Measurements from ENCODE around the gene AP2M1. TPM values are rescaled to one million over a fixed set of nuclear protein-coding genes. Genes with fewer than 3 reads are reported as not detected.
A peak's percentile ranks its signal among the peaks of the same experiment; 100 is the strongest.

The AP2M1 gene
- total and polyA plus RNA-seq, 5 donors from 2014 or later: 150 to 294 (median 245) TPM

DNA sequence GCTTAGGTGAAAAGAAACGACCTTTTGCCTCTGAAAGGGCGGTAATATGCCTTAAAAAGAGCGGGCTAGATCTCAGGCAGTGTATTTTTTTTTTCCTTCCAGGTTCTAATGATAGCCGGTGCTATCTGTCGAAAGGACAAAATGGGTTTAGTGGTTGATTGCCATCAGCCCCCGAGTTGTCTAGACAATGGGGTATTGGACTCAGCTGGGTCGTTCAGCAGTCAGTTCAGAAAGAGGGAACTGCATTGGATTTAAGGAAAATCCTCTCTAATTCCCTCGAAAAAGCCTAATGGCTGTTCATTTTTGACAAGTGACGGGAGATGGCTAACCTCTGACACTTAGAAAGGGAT is 38.8 kb upstream of the AP2M1 start:
- peaks cover 21% of the 10 kb centered on the region for H3K36me3 Mint-ChIP-seq
- H3K27me3 ChIP-seq (ENCODE audit: control insufficient read depth, insufficient read depth, low read length): no peaks in the 10 kb centered on the region
- no peak for ATAC-seq (ENCODE audit: low read depth in 2 of 2)

DNA sequence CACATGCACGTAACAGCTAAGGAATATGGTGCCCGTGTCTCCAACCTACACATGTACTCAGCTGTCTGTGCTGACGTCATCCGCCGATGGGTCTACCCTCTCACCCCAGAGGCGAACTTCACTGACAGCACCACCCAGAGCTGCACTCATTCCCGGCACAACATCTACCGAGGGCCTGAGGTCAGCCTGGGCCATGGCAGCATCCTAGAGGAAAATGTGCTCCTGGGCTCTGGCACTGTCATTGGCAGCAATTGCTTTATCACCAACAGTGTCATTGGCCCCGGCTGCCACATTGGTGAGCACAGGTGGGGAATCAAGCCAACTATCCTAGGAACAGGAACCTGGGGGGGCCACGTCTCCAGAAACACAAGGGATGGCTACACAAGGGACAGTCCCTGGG is 34.2 kb upstream of the AP2M1 start:
- Histone ChIP-seq H3K27me3 (ENCODE audit: control insufficient read depth, insufficient read depth, low read length) (no peaks in the 10 kb centered on the region), H3K36me3 (ENCODE audit: control insufficient read depth, insufficient read depth, low read length) (peaks cover 63% of the 10 kb centered on the region), H3K9me3 (ENCODE audit: control insufficient read depth in 2 of 2, low read length in 2 of 2) (no peaks in the 10 kb centered on the region), H3K27ac (ENCODE audit: insufficient read depth, low read length, poor library complexity, severe bottlenecking) (no peak overlapping the region), H3K4me1 (ENCODE audit: control insufficient read depth, insufficient read depth, low read length, poor library complexity, severe bottlenecking) (peaks cover 14% of the 10 kb centered on the region), H3K4me3 (ENCODE audit: low read depth, low read length) (no peak overlapping the region)
- Mint-ChIP-seq H3K9me3 (no peaks in the 10 kb centered on the region), H3K27me3 (no peaks in the 10 kb centered on the region), H3K4me1 (peaks cover 4 to 30% (median 19%) of the 10 kb centered on the region in 4 donors), H3K27ac (no peak overlapping the region), H3K4me3 (peak overlapping the region in 1 of 4 donors; percentile 36), H3K36me3 (peaks cover 39% of the 10 kb centered on the region)
- ATAC-seq (ENCODE audit: low read depth in 2 of 2): no peak
- no peak for DNase-seq

More for the DNA sequence above, 38.8 kb upstream of the AP2M1 start:
- H3K9me3 ChIP-seq (ENCODE audit: control insufficient read depth in 2 of 2, low read length in 2 of 2): no peaks in the 10 kb centered on the region
- H3K36me3 ChIP-seq (ENCODE audit: control insufficient read depth, insufficient read depth, low read length): peaks cover 19% of the 10 kb centered on the region
- Mint-ChIP-seq H3K9me3 (no peaks in the 10 kb centered on the region), H3K4me3 (peak overlapping the region; percentile 97 to 99 (median 99)), H3K27ac (peak overlapping the region; percentile 98 to 99 (median 98)), H3K4me1 (peaks cover 20 to 45% (median 32%) of the 10 kb centered on the region in 4 donors), H3K27me3 (peaks cover 4% of the 10 kb centered on the region)
- DNase-seq: no peak
- peak overlapping the region; percentile 98 for H3K4me3 ChIP-seq (ENCODE audit: low read depth, low read length)
- H3K4me1 ChIP-seq (ENCODE audit: control insufficient read depth, insufficient read depth, low read length, poor library complexity, severe bottlenecking): peaks cover 24% of the 10 kb centered on the region
- peak overlapping the region; percentile 79 for H3K27ac ChIP-seq (ENCODE audit: insufficient read depth, low read length, poor library complexity, severe bottlenecking)

DNA sequence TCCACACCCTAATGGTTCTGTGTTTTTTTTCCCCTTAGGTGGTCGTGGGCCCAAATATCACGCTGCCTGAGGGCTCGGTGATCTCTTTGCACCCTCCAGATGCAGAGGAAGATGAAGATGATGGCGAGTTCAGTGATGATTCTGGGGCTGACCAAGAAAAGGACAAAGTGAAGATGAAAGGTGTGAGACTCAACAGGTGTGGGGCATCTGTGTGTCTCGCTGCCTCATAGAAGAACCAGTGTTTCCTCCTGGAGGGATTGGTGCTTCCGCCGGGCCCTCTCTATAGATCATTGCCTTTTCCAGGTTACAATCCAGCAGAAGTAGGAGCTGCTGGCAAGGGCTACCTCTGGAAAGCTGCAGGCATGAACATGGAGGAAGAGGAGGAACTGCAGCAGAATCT is 32.5 kb upstream of the AP2M1 start:
- DNase-seq (no peak), ATAC-seq (ENCODE audit: low read depth in 2 of 2) (no peak)
- Mint-ChIP-seq H3K27ac (no peak overlapping the region), H3K4me3 (no peak overlapping the region), H3K27me3 (no peaks in the 10 kb centered on the region), H3K4me1 (peaks cover 0 to 12% (median 5%) of the 10 kb centered on the region in 4 donors), H3K9me3 (no peaks in the 10 kb centered on the region), H3K36me3 (peaks cover 36% of the 10 kb centered on the region)
- Histone ChIP-seq H3K27ac (ENCODE audit: insufficient read depth, low read length, poor library complexity, severe bottlenecking) (no peak overlapping the region), H3K9me3 (ENCODE audit: control insufficient read depth in 2 of 2, low read length in 2 of 2) (no peaks in the 10 kb centered on the region), H3K27me3 (ENCODE audit: control insufficient read depth, insufficient read depth, low read length) (no peaks in the 10 kb centered on the region), H3K4me1 (ENCODE audit: control insufficient read depth, insufficient read depth, low read length, poor library complexity, severe bottlenecking) (no peaks in the 10 kb centered on the region), H3K36me3 (ENCODE audit: control insufficient read depth, insufficient read depth, low read length) (peaks cover 68% of the 10 kb centered on the region), H3K4me3 (ENCODE audit: low read depth, low read length) (no peak overlapping the region)

DNA sequence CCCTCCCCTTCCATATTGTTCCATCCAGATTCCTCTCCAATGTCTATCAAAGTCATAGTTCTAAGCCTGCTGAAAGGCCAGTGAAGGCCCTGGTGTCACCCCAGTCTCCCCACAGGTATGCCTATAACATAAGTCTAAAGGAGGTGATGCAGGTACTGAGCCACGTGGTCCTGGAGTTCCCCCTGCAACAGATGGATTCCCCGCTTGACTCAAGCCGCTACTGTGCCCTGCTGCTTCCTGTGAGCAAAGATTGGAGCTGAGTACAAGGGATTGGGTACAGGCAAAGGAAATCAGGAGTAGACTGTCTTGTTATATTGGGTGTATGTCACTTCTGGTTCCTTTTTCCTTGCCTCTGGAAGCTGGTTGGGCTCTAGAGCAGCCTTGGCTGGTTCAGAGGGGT is 31.3 kb upstream of the AP2M1 start:
- H3K4me3 Mint-ChIP-seq: peak overlapping the region in 1 of 4 donors; percentile 21
- peaks cover 0 to 5% (median 0%) of the 10 kb centered on the region in 4 donors for H3K4me1 Mint-ChIP-seq
- H3K36me3 ChIP-seq (ENCODE audit: control insufficient read depth, insufficient read depth, low read length): peaks cover 64% of the 10 kb centered on the region
- peaks cover 28% of the 10 kb centered on the region for H3K36me3 Mint-ChIP-seq
- no peak overlapping the region for H3K27ac Mint-ChIP-seq
- no peaks in the 10 kb centered on the region for H3K9me3 Mint-ChIP-seq
- no peak overlapping the region for H3K27ac ChIP-seq (ENCODE audit: insufficient read depth, low read length, poor library complexity, severe bottlenecking)
- H3K9me3 ChIP-seq (ENCODE audit: control insufficient read depth in 2 of 2, low read length in 2 of 2): no peaks in the 10 kb centered on the region
- H3K4me3 ChIP-seq (ENCODE audit: low read depth, low read length): no peak overlapping the region
- ATAC-seq (ENCODE audit: low read depth in 2 of 2) (no peak), DNase-seq (no peak)
- no peaks in the 10 kb centered on the region for H3K27me3 Mint-ChIP-seq
- no peaks in the 10 kb centered on the region for H3K27me3 ChIP-seq (ENCODE audit: control insufficient read depth, insufficient read depth, low read length)
- no peaks in the 10 kb centered on the region for H3K4me1 ChIP-seq (ENCODE audit: control insufficient read depth, insufficient read depth, low read length, poor library complexity, severe bottlenecking)

DNA sequence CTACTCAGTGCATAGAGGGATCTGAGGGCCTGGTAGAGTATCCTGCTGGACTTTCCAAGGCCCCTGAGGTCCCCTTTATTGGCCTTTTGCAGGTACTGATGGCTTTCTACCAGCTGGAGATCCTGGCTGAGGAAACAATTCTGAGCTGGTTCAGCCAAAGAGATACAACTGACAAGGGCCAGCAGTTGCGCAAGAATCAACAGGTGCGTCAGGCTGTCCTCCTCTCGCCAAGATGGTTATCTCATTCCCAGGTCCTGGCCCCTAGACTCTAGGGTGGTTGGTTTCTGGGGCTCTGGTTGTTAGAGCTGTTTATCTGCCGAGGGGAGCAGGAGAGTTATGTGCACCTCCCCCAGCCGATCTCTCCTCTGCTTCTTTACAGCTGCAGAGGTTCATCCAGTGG is 30.1 kb upstream of the AP2M1 start:
- Histone ChIP-seq H3K27me3 (ENCODE audit: control insufficient read depth, insufficient read depth, low read length) (no peaks in the 10 kb centered on the region), H3K4me1 (ENCODE audit: control insufficient read depth, insufficient read depth, low read length, poor library complexity, severe bottlenecking) (no peaks in the 10 kb centered on the region), H3K27ac (ENCODE audit: insufficient read depth, low read length, poor library complexity, severe bottlenecking) (no peak overlapping the region), H3K4me3 (ENCODE audit: low read depth, low read length) (no peak overlapping the region), H3K9me3 (ENCODE audit: control insufficient read depth in 2 of 2, low read length in 2 of 2) (no peaks in the 10 kb centered on the region), H3K36me3 (ENCODE audit: control insufficient read depth, insufficient read depth, low read length) (peaks cover 58% of the 10 kb centered on the region)
- DNase-seq (no peak), ATAC-seq (ENCODE audit: low read depth in 2 of 2) (no peak)
- H3K4me1 Mint-ChIP-seq: peaks cover 0 to 5% (median 0%) of the 10 kb centered on the region in 4 donors
- H3K36me3 Mint-ChIP-seq: peaks cover 28% of the 10 kb centered on the region
- no peak overlapping the region for H3K4me3 Mint-ChIP-seq
- H3K27ac Mint-ChIP-seq: no peak overlapping the region
- no peaks in the 10 kb centered on the region for H3K9me3 Mint-ChIP-seq
- H3K27me3 Mint-ChIP-seq: no peaks in the 10 kb centered on the region

DNA sequence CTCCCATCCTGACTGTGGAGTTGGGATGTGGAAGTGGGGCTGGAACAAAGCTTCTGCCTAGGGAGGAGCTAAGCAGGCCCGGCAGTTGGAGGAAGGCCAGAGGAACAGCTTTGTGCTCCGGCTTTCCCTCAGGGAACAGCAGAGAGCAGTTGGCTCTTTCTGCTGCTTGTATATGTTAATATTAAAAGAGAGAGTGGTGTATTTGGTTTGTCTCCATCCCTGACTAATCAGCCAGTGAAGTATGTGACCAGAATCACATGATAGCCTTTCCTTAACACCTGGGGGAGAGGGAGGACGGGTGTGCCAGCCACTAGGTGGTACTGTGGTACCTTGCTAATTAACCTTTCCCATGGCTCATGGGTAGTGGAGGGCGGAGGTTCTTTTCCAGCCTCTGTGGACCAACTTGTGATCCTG is 29.5 kb upstream of the AP2M1 start:
- ATAC-seq (ENCODE audit: low read depth in 2 of 2) (peak; percentile 62 to 74), DNase-seq (peak in 2 of 3 donors; percentile 37 to 49)
- H3K4me1 ChIP-seq (ENCODE audit: control insufficient read depth, insufficient read depth, low read length, poor library complexity, severe bottlenecking): no peaks in the 10 kb centered on the region
- H3K27me3 Mint-ChIP-seq: no peaks in the 10 kb centered on the region
- H3K27ac Mint-ChIP-seq: peak overlapping the region in 2 of 3 donors; percentile 26 to 31
- peaks cover 25% of the 10 kb centered on the region for H3K36me3 Mint-ChIP-seq
- no peaks in the 10 kb centered on the region for H3K9me3 ChIP-seq (ENCODE audit: control insufficient read depth in 2 of 2, low read length in 2 of 2)
- peaks cover 57% of the 10 kb centered on the region for H3K36me3 ChIP-seq (ENCODE audit: control insufficient read depth, insufficient read depth, low read length)
- peak overlapping the region in 1 of 4 donors; percentile 61 for H3K4me3 Mint-ChIP-seq
- no peak overlapping the region for H3K4me3 ChIP-seq (ENCODE audit: low read depth, low read length)
- H3K27me3 ChIP-seq (ENCODE audit: control insufficient read depth, insufficient read depth, low read length): no peaks in the 10 kb centered on the region
- no peak overlapping the region for H3K27ac ChIP-seq (ENCODE audit: insufficient read depth, low read length, poor library complexity, severe bottlenecking)
- H3K9me3 Mint-ChIP-seq: no peaks in the 10 kb centered on the region
- H3K4me1 Mint-ChIP-seq: peaks cover 0 to 2% (median 0%) of the 10 kb centered on the region in 4 donors

DNA sequence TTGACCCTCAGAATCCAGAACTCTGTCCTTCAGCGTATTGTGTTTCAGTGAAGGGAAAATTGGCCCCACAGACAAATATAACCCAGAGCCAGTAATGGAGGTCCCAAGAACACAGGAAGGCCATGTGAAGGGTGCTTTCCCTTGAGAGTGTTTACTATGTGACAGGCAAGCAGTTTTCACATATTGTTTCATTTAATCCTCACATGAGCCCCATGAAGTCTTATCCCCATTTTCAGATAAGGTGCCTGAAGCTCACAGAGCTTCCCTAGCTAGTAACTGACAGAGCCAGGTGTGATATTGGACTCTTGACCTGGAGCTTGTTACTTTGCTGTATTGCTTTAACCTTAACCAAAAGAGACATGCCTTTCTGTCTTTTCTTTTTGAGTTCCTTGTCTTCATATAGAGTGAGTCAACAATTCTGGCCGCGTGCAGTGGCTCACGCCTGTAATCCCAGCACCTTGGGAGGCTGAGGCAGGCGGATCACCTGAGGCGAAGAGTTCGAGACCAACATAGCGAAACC is 28.8 kb upstream of the AP2M1 start:
- DNase-seq (no peak), ATAC-seq (ENCODE audit: low read depth in 2 of 2) (no peak)
- H3K36me3 ChIP-seq (ENCODE audit: control insufficient read depth, insufficient read depth, low read length): peaks cover 50% of the 10 kb centered on the region
- Mint-ChIP-seq H3K4me1 (no peaks in the 10 kb centered on the region), H3K36me3 (peaks cover 19% of the 10 kb centered on the region), H3K9me3 (no peaks in the 10 kb centered on the region), H3K27ac (peak overlapping the region in 1 of 3 donors; percentile 26), H3K27me3 (no peaks in the 10 kb centered on the region), H3K4me3 (no peak overlapping the region)
- H3K27me3 ChIP-seq (ENCODE audit: control insufficient read depth, insufficient read depth, low read length): no peaks in the 10 kb centered on the region
- H3K9me3 ChIP-seq (ENCODE audit: control insufficient read depth in 2 of 2, low read length in 2 of 2): no peaks in the 10 kb centered on the region
- no peak overlapping the region for H3K27ac ChIP-seq (ENCODE audit: insufficient read depth, low read length, poor library complexity, severe bottlenecking)
- H3K4me3 ChIP-seq (ENCODE audit: low read depth, low read length): no peak overlapping the region
- no peaks in the 10 kb centered on the region for H3K4me1 ChIP-seq (ENCODE audit: control insufficient read depth, insufficient read depth, low read length, poor library complexity, severe bottlenecking)

DNA sequence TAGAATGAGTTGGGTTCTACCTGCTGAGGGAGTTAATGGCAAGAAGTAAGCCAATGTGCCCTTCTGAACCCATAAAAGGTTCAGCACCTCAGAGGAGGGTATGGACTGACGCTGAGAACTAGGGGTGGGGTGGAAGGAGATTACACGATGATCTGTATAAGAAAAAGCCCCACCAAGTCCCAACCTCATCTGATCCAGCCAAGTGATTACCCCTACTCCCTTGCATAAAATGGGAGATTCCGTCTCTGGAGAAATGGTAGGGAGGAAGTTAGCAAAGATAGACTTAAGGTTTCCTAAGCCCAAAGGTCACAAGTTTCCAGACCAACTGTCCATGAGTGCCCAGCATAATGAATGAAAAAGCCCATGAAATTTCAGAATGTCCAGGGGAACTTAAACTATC is 26.6 kb upstream of the AP2M1 start:
- DNase-seq: no peak

More for the DNA sequence above, 26.6 kb upstream of the AP2M1 start:
- H3K4me3 ChIP-seq (ENCODE audit: low read depth, low read length): no peak overlapping the region
- H3K27me3 ChIP-seq (ENCODE audit: control insufficient read depth, insufficient read depth, low read length): no peaks in the 10 kb centered on the region
- Mint-ChIP-seq H3K9me3 (no peaks in the 10 kb centered on the region), H3K27me3 (no peaks in the 10 kb centered on the region), H3K4me3 (peak overlapping the region in 1 of 4 donors; percentile 44), H3K27ac (no peak overlapping the region), H3K36me3 (no peaks in the 10 kb centered on the region), H3K4me1 (no peaks in the 10 kb centered on the region)
- H3K4me1 ChIP-seq (ENCODE audit: control insufficient read depth, insufficient read depth, low read length, poor library complexity, severe bottlenecking): no peaks in the 10 kb centered on the region
- no peak for ATAC-seq (ENCODE audit: low read depth in 2 of 2)
- peaks cover 28% of the 10 kb centered on the region for H3K36me3 ChIP-seq (ENCODE audit: control insufficient read depth, insufficient read depth, low read length)
- H3K27ac ChIP-seq (ENCODE audit: insufficient read depth, low read length, poor library complexity, severe bottlenecking): no peak overlapping the region
- no peaks in the 10 kb centered on the region for H3K9me3 ChIP-seq (ENCODE audit: control insufficient read depth in 2 of 2, low read length in 2 of 2)
